GM12865 (cell line): ENCODE data around the gene SERGEF.

Source experiments
- DNase-seq: peaks from one replicate; pipeline ENCODE4 v3.0.0; 2010; ENCODE audit warnings: low read depth
- H3K4me3 ChIP-seq: 2 replicates; pipeline ENCODE4 v1.5.1; 2011; ENCODE audit warnings: mild to moderate bottlenecking, low read depth, low read length, control low read depth
- TF ChIP-seq, protein P1 (sequence below): IDR thresholded peaks from 2 replicates; pipeline ENCODE4 v1.5.1; 2011; ENCODE audit warnings: low read length, control low read depth, low read depth, inconsistent platforms; ENCODE audit not compliant: insufficient read depth; ENCODE audit errors: missing control alignments

SERGEF gene

GRCh38 chr11:17741487-17741886 lies 271.4 kb downstream of the SERGEF start:
- TF ChIP-seq, protein P1, sequence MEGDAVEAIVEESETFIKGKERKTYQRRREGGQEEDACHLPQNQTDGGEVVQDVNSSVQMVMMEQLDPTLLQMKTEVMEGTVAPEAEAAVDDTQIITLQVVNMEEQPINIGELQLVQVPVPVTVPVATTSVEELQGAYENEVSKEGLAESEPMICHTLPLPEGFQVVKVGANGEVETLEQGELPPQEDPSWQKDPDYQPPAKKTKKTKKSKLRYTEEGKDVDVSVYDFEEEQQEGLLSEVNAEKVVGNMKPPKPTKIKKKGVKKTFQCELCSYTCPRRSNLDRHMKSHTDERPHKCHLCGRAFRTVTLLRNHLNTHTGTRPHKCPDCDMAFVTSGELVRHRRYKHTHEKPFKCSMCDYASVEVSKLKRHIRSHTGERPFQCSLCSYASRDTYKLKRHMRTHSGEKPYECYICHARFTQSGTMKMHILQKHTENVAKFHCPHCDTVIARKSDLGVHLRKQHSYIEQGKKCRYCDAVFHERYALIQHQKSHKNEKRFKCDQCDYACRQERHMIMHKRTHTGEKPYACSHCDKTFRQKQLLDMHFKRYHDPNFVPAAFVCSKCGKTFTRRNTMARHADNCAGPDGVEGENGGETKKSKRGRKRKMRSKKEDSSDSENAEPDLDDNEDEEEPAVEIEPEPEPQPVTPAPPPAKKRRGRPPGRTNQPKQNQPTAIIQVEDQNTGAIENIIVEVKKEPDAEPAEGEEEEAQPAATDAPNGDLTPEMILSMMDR: no peak
- no peak for DNase-seq
- no peak overlapping the region for H3K4me3 ChIP-seq

DNA sequence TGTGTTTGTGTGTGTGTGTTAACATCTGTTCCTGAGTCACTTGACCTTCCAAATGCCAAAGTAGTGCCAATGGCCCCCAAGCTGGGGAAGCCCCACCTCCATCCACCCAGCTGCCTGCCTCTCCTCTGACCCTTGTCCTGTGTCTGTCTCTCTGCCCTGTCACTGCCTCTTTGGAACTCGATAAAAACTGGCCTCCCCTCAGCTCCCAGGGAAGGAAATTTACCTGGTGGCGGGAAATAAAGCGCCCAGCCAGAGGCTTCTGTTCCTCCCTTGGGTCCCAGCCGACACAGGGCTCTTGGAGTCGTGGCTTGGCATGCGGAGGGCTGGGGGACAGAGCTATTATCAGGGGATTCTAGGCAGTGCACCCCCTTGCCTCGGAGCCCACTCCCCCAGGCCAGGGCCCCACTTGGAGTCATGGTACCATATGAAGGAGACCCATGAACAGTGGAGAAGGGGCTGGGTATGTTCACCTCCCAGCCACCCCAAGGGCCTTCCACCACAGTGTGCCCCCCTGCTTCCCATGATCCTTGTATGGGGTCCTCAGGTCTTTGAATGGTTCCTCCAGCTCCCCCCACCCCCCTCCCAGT lies 272.1 kb downstream of the SERGEF start:
- no peak for DNase-seq
- TF ChIP-seq, protein P1: no peak
- no peak overlapping the region for H3K4me3 ChIP-seq

GRCh38 chr11:17739945-17740338 lies 272.9 kb downstream of the SERGEF start:
- no peak for DNase-seq
- no peak overlapping the region for H3K4me3 ChIP-seq
- TF ChIP-seq, protein P1: no peak

DNA sequence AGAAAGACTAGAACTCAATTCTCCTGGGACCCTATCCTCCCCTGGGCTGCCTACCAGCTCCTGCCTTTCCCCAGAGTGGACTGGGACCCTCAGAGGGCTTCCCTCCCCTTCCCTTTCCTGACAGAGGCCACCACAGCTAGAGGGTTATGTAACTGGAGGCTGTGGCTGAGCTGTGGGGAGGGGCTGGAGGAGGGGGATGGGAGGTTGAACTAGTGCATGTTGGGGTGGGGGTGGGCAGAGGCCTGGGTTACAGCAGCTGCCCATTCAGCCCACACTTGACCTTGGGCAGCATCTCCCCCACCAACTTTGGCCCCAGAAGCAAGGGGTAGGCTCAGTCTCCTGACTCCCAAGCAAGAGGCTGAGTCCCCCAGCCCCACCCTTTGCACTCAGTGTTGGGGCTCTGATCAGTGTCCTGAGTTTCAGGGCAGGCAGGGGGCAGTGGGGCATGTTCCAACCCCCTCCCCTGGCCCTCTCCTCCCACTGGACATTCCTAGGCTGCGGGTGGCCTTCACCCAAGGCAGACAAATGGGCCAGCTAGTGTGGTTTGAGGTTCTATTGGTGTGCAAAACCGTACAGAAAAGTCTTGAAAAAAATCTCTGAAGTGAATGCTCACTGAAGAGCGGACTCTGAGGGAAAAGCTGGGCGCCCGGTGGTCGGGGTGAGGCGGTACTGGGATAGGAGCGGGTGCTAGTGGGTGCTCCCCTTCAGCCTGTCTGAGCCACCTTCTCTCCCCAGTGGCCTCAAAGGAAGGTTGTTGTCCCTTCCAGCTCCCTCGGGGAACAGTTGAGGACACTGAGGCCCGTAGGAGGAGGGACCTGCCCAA lies 274.5 kb downstream of the SERGEF start:
- no peak for DNase-seq
- TF ChIP-seq, protein P1: no peak
- H3K4me3 ChIP-seq: no peak overlapping the region
